ENCODE data around the gene ITPK1. TPM values are rescaled to one million over a fixed set of nuclear protein-coding genes. Genes with fewer than 3 reads are reported as not detected.

Gene ITPK1
- total and polyA plus RNA-seq, 2 experiments from 2014 or later = 35.9 to 101 TPM

DNA sequence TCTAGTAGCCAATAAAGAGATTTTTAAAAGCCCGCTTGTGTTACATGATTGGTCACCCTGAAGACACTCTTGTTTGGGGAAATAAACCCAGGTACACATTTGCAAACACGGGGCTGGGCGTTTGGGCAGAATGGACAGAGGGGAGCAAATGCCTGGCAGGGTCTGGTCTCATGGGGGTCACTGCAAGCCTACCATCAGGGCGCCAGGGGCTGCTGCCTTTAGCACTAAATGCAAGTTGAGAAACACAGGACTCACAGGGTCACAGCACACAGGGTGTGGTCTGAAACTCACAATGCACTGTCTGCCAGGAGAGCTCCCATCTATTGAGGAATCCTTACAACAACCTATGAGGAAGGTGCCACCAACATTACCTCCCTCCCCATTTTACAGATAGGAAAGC lies 130.2 kb downstream of the ITPK1 start:
- no peak overlapping the region for H3K4me3 ChIP-seq
- H2AFZ ChIP-seq = no peak overlapping the region
- no peaks in the 10 kb centered on the region for H3K4me1 ChIP-seq (ENCODE audit: insufficient read depth)
- peaks cover 29% of the 10 kb centered on the region for H3K79me2 ChIP-seq (replicated peaks; ENCODE audit: insufficient read depth)
- no peak for DNase-seq (ENCODE audit: low spot score)
- TF ChIP-seq EZH2phosphoT487 (IDR thresholded peaks at IDR 0.05; ENCODE audit: unreplicated experiment) = no peak
- TF ChIP-seq, protein P1, sequence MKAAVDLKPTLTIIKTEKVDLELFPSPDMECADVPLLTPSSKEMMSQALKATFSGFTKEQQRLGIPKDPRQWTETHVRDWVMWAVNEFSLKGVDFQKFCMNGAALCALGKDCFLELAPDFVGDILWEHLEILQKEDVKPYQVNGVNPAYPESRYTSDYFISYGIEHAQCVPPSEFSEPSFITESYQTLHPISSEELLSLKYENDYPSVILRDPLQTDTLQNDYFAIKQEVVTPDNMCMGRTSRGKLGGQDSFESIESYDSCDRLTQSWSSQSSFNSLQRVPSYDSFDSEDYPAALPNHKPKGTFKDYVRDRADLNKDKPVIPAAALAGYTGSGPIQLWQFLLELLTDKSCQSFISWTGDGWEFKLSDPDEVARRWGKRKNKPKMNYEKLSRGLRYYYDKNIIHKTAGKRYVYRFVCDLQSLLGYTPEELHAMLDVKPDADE (IDR thresholded peaks at IDR 0.05) = no peak
- TF ChIP-seq CREB1 (CRISPR knock-in tag; IDR thresholded peaks at IDR 0.05; ENCODE audit: low read depth) = no peak
- TF ChIP-seq, protein P2, sequence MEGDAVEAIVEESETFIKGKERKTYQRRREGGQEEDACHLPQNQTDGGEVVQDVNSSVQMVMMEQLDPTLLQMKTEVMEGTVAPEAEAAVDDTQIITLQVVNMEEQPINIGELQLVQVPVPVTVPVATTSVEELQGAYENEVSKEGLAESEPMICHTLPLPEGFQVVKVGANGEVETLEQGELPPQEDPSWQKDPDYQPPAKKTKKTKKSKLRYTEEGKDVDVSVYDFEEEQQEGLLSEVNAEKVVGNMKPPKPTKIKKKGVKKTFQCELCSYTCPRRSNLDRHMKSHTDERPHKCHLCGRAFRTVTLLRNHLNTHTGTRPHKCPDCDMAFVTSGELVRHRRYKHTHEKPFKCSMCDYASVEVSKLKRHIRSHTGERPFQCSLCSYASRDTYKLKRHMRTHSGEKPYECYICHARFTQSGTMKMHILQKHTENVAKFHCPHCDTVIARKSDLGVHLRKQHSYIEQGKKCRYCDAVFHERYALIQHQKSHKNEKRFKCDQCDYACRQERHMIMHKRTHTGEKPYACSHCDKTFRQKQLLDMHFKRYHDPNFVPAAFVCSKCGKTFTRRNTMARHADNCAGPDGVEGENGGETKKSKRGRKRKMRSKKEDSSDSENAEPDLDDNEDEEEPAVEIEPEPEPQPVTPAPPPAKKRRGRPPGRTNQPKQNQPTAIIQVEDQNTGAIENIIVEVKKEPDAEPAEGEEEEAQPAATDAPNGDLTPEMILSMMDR (conservative IDR thresholded peaks at IDR 0.05; ENCODE audit: low read depth in 2 of 2) = no peak
- TF ChIP-seq, protein P3, sequence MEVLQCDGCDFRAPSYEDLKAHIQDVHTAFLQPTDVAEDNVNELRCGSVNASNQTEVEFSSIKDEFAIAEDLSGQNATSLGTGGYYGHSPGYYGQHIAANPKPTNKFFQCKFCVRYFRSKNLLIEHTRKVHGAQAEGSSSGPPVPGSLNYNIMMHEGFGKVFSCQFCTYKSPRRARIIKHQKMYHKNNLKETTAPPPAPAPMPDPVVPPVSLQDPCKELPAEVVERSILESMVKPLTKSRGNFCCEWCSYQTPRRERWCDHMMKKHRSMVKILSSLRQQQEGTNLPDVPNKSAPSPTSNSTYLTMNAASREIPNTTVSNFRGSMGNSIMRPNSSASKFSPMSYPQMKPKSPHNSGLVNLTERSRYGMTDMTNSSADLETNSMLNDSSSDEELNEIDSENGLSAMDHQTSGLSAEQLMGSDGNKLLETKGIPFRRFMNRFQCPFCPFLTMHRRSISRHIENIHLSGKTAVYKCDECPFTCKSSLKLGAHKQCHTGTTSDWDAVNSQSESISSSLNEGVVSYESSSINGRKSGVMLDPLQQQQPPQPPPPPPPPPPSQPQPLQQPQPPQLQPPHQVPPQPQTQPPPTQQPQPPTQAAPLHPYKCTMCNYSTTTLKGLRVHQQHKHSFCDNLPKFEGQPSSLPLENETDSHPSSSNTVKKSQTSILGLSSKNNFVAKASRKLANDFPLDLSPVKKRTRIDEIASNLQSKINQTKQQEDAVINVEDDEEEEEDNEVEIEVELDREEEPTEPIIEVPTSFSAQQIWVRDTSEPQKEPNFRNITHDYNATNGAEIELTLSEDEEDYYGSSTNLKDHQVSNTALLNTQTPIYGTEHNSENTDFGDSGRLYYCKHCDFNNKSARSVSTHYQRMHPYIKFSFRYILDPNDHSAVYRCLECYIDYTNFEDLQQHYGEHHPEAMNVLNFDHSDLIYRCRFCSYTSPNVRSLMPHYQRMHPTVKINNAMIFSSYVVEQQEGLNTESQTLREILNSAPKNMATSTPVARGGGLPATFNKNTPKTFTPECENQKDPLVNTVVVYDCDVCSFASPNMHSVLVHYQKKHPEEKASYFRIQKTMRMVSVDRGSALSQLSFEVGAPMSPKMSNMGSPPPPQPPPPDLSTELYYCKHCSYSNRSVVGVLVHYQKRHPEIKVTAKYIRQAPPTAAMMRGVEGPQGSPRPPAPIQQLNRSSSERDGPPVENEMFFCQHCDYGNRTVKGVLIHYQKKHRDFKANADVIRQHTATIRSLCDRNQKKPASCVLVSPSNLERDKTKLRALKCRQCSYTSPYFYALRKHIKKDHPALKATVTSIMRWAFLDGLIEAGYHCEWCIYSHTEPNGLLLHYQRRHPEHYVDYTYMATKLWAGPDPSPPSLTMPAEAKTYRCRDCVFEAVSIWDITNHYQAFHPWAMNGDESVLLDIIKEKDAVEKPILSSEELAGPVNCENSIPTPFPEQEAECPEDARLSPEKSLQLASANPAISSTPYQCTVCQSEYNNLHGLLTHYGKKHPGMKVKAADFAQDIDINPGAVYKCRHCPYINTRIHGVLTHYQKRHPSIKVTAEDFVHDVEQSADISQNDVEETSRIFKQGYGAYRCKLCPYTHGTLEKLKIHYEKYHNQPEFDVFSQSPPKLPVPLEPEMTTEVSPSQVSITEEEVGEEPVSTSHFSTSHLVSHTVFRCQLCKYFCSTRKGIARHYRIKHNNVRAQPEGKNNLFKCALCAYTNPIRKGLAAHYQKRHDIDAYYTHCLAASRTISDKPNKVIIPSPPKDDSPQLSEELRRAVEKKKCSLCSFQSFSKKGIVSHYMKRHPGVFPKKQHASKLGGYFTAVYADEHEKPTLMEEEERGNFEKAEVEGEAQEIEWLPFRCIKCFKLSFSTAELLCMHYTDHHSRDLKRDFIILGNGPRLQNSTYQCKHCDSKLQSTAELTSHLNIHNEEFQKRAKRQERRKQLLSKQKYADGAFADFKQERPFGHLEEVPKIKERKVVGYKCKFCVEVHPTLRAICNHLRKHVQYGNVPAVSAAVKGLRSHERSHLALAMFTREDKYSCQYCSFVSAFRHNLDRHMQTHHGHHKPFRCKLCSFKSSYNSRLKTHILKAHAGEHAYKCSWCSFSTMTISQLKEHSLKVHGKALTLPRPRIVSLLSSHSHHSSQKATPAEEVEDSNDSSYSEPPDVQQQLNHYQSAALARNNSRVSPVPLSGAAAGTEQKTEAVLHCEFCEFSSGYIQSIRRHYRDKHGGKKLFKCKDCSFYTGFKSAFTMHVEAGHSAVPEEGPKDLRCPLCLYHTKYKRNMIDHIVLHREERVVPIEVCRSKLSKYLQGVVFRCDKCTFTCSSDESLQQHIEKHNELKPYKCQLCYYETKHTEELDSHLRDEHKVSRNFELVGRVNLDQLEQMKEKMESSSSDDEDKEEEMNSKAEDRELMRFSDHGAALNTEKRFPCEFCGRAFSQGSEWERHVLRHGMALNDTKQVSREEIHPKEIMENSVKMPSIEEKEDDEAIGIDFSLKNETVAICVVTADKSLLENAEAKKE (CRISPR knock-in tag; IDR thresholded peaks at IDR 0.05) = no peak
- TF ChIP-seq POLR2AphosphoS5 (IDR thresholded peaks at IDR 0.05; ENCODE audit: low read depth) = no peak
- TF ChIP-seq STAT1 (IDR thresholded peaks at IDR 0.05; ENCODE audit: unreplicated experiment) = no peak
- TF ChIP-seq, protein P4, sequence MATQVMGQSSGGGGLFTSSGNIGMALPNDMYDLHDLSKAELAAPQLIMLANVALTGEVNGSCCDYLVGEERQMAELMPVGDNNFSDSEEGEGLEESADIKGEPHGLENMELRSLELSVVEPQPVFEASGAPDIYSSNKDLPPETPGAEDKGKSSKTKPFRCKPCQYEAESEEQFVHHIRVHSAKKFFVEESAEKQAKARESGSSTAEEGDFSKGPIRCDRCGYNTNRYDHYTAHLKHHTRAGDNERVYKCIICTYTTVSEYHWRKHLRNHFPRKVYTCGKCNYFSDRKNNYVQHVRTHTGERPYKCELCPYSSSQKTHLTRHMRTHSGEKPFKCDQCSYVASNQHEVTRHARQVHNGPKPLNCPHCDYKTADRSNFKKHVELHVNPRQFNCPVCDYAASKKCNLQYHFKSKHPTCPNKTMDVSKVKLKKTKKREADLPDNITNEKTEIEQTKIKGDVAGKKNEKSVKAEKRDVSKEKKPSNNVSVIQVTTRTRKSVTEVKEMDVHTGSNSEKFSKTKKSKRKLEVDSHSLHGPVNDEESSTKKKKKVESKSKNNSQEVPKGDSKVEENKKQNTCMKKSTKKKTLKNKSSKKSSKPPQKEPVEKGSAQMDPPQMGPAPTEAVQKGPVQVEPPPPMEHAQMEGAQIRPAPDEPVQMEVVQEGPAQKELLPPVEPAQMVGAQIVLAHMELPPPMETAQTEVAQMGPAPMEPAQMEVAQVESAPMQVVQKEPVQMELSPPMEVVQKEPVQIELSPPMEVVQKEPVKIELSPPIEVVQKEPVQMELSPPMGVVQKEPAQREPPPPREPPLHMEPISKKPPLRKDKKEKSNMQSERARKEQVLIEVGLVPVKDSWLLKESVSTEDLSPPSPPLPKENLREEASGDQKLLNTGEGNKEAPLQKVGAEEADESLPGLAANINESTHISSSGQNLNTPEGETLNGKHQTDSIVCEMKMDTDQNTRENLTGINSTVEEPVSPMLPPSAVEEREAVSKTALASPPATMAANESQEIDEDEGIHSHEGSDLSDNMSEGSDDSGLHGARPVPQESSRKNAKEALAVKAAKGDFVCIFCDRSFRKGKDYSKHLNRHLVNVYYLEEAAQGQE (IDR thresholded peaks at IDR 0.05; ENCODE audit: unreplicated experiment) = no peak
- no peak for TF ChIP-seq ZNF114 (CRISPR knock-in tag; IDR thresholded peaks at IDR 0.05)
- TF ChIP-seq ZNF331 (CRISPR knock-in tag; IDR thresholded peaks at IDR 0.05; ENCODE audit: low read depth) = no peak
- no peak for TF ChIP-seq JUNB (IDR thresholded peaks at IDR 0.05; ENCODE audit: unreplicated experiment)
- no peak for TF ChIP-seq NANOG (IDR thresholded peaks at IDR 0.05; ENCODE audit: borderline replicate concordance)
- H4K20me1 ChIP-seq (replicated peaks; ENCODE audit: insufficient read depth) = peaks cover 6% of the 10 kb centered on the region
- H3K27ac ChIP-seq (ENCODE audit: low read depth) = no peak overlapping the region
- H3K27ac Mint-ChIP-seq = no peak overlapping the region
- H3F3A ChIP-seq (replicated peaks; ENCODE audit: low read depth) = no peaks in the 10 kb centered on the region
- peaks cover 18% of the 10 kb centered on the region for H3K9me3 Mint-ChIP-seq
- H3K27me3 ChIP-seq (ENCODE audit: insufficient read depth) = no peaks in the 10 kb centered on the region
- no peak for ATAC-seq
- 0 out of 2 replicates have a peak, but pooled peaks cover 2% of the 10 kb centered on the region for H3K36me3 ChIP-seq (ENCODE audit: insufficient read depth)
- H3K9me2 ChIP-seq (ENCODE audit: insufficient read depth) = no peaks in the 10 kb centered on the region; the same call in 1 of the 2 replicates
- H3K4me3 Mint-ChIP-seq = no peak overlapping the region
- H3K36me3 Mint-ChIP-seq (ENCODE audit: low read depth) = peaks cover 42% of the 10 kb centered on the region
- peaks cover 3% of the 10 kb centered on the region; the same call in 2 of the 3 replicates for H3K4me1 Mint-ChIP-seq
- peaks cover 11% of the 10 kb centered on the region for H3K27me3 Mint-ChIP-seq (ENCODE audit: insufficient read depth, low read depth, poor library complexity)
- no peak overlapping the region for H3K4me2 ChIP-seq

All from GM23338 (cell line).